ENCODE data around the gene ARID4A. TPM values are rescaled to one million over a fixed set of nuclear protein-coding genes. Genes with fewer than 3 reads are reported as not detected.

ARID4A gene
- total RNA-seq, 3 donors from 2014 or later = 26.3 to 34.6 (median 30.5) TPM

- DNase-seq = no peak
- Histone ChIP-seq H3K9me3 (no peaks in the 10 kb centered on the region), H3K4me3 (no peak overlapping the region), H3K36me3 (ENCODE audit: low read depth) (no peaks in the 10 kb centered on the region), H3K4me1 (ENCODE audit: low read depth) (peaks cover 21% of the 10 kb centered on the region)
- TF ChIP-seq CTCF (IDR thresholded peaks at IDR 0.05) = no peak
- no peak for ATAC-seq
- intact Hi-C loops (cut with DNase I, micrococcal nuclease) = no loop called here
These were observed 13.2 kb upstream of the ARID4A start for GRCh38 chr14:58285132-58285531.

GRCh38 chr14:58287607-58288042 lies 10.7 kb upstream of the ARID4A start:
- H3K36me3 ChIP-seq (ENCODE audit: low read depth) = no peaks in the 10 kb centered on the region
- no peak overlapping the region for H3K4me3 ChIP-seq
- H3K9me3 ChIP-seq = no peaks in the 10 kb centered on the region
- intact Hi-C loops (cut with DNase I, micrococcal nuclease) = no loop called here
- no peak for TF ChIP-seq CTCF (IDR thresholded peaks at IDR 0.05)
- ATAC-seq = no peak
- peaks cover 8% of the 10 kb centered on the region for H3K4me1 ChIP-seq (ENCODE audit: low read depth)
- no peak for DNase-seq

- no peak for DNase-seq
- H3K4me1 ChIP-seq (ENCODE audit: low read depth) = peaks cover 8% of the 10 kb centered on the region
- ATAC-seq = no peak
- no peaks in the 10 kb centered on the region for H3K36me3 ChIP-seq (ENCODE audit: low read depth)
- H3K4me3 ChIP-seq = no peak overlapping the region
- intact Hi-C loops (cut with DNase I, micrococcal nuclease) = no loop called here
- no peak for TF ChIP-seq CTCF (IDR thresholded peaks at IDR 0.05)
- H3K9me3 ChIP-seq = no peaks in the 10 kb centered on the region
These were observed 10.1 kb upstream of the ARID4A start for GRCh38 chr14:58288106-58288792.

GRCh38 chr14:58291646-58292045 lies 6.7 kb upstream of the ARID4A start:
- DNase-seq (no peak), ATAC-seq (no peak)
- Histone ChIP-seq H3K9me3 (no peaks in the 10 kb centered on the region), H3K36me3 (ENCODE audit: low read depth) (no peaks in the 10 kb centered on the region), H3K4me1 (ENCODE audit: low read depth) (peaks cover 9% of the 10 kb centered on the region), H3K4me3 (no peak overlapping the region)
- intact Hi-C loops (cut with DNase I, micrococcal nuclease) = no loop called here
- no peak for TF ChIP-seq CTCF (IDR thresholded peaks at IDR 0.05)

GRCh38 chr14:58292187-58292586 lies 6.2 kb upstream of the ARID4A start:
- intact Hi-C loops (cut with DNase I, micrococcal nuclease) = no loop called here
- ATAC-seq (no peak), DNase-seq (no peak)
- H3K4me1 ChIP-seq (ENCODE audit: low read depth) = peaks cover 12% of the 10 kb centered on the region
- no peaks in the 10 kb centered on the region for H3K9me3 ChIP-seq
- TF ChIP-seq CTCF (IDR thresholded peaks at IDR 0.05) = no peak
- no peaks in the 10 kb centered on the region for H3K36me3 ChIP-seq (ENCODE audit: low read depth)
- H3K4me3 ChIP-seq = no peak overlapping the region

Data from mucosa of descending colon (tissue), 3 donors.